ENCODE measurements around the gene SMIM45.

SMIM45 gene

GRCh38 chr22:41963453-41964111 is 11.6 kb downstream of the SMIM45 start:
- no peak for DNase-seq
- in situ Hi-C loops (cut with MboI; ENCODE audit: low pct_unique_long_range_greater_than_20kb, low sequenced_read_pairs) = no loop called here

DNA sequence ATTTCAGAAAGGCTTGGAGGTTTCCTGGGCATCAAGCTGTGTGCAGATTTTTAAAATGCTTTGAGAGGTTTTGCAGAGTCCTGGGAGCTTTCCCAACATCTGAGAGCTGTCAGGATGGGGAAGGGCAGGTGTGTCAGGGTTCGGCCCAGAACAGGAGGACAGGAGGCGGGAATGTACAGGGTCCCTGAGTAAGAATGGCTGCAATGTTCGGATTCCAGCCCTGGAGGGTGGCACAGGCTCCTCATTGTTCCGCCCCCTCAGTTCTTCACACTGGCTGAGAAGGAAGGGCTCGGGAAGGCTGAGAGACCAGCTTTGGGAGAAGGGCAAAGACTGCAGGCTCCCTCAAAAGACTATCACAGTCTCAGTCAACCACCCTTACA is 12.2 kb downstream of the SMIM45 start:
- in situ Hi-C loops (cut with MboI; ENCODE audit: low pct_unique_long_range_greater_than_20kb, low sequenced_read_pairs) = no loop called here
- no peak for DNase-seq

DNA sequence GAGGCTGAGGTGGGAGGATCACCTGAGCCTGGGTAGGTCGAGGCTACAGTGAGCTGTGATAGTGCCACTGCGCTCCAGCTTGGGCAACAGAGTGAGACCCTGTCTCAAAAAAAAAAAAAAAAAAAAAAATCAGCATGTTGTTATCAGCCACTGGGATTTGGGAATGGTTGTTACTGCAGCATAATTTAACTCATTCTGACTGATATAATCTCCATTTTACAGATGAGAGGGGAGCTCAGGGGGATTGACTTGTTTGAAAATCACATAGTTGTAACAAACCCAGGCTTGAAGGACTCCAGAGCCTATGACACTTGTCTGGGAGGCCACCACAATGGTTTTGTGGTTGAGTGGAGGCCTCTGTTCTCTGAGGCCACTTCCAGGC is 14.3 kb downstream of the SMIM45 start:
- no peak for DNase-seq
- in situ Hi-C loops (cut with MboI; ENCODE audit: low pct_unique_long_range_greater_than_20kb, low sequenced_read_pairs) = no loop called here

- in situ Hi-C loops (cut with MboI; ENCODE audit: low pct_unique_long_range_greater_than_20kb, low sequenced_read_pairs) = no loop called here
- DNase-seq = peak; percentile 72
Measured at GRCh38 chr22:41966607-41967240, 14.8 kb downstream of the SMIM45 start.

- DNase-seq = no peak
- in situ Hi-C loops (cut with MboI; ENCODE audit: low pct_unique_long_range_greater_than_20kb, low sequenced_read_pairs) = no loop called here
Measured at GRCh38 chr22:41968601-41969000, 16.7 kb downstream of the SMIM45 start.

- DNase-seq = no peak
- in situ Hi-C loops (cut with MboI; ENCODE audit: low pct_unique_long_range_greater_than_20kb, low sequenced_read_pairs) = no loop called here
Measured at GRCh38 chr22:41969110-41969646, 17.2 kb downstream of the SMIM45 start, which contains the start of gene SEPTIN3. Gene SEPTIN3, plus strand, starts transcription at chr22:41969443. Its CDS starts 2,050 bp downstream, at chr22:41971493.

DNA sequence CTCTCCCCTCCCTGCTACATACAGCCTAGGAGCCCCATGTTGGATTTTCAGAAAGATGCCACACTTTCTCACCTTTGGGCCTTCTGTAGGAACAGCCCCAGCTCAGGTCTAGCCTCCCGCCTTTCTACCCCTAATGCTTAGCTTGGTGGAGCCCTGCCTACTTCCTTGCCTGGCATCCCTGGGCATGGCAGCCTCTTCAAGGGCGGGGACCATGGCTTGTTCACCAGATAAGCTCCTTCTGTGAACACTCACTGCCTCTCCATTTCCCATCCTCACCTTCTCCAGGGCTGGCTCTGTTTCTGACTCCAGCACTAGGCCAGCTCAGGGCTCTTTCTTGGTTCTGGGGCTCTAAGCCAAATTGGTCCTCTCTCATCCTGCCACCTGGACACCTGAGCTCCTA is 18.7 kb downstream of the SMIM45 start:
- no peak for DNase-seq
- in situ Hi-C loops (cut with MboI; ENCODE audit: low pct_unique_long_range_greater_than_20kb, low sequenced_read_pairs) = no loop called here

DNA sequence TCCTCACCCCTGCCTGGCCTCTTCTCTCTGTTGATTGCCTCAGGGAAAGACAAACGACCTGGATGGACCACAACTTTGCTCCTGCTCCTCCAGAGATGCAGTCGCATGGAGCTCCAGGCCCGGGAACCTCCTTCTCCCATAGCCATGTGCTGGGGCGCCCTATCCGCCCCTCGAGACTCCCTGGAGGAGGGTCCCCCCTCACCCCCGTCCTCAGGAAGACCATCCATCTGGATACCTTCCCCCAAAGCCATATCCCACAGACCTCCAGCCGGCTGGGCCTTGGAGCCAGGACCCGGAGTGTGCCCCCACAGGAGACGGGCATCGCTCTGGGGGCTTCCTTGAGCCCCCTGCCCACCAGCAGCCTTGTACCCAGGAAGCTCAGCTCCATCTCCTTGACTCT is 19.5 kb downstream of the SMIM45 start:
- DNase-seq = no peak
- in situ Hi-C loops (cut with MboI; ENCODE audit: low pct_unique_long_range_greater_than_20kb, low sequenced_read_pairs) = no loop called here

DNA sequence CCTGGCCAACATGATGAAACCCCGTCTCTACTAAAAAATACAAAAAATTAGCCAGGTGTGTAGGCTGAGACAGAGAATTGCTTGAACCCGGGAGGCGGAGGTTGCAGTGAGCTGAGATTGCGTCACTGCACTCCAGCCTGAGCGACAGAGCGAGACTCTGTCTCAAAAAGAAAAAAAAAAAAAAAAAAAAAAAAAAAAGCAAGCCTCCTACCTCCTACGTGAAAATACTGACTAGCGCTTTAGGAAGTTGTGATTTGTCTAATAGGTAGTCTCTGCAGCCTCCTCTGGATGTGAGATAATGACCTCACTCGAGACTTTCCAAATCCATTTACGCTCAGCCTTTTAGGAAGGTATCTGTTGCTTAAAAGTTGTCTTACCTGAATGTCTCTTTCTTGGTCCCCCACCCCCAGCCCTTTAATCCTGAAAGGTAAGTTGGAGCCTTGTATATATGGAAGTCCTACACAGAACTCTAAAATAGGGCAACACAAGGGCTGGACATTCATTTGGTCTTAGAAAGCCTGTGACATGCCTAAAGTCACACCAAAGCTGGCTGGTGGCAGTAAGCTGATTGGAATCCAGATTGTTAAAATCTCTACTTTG is 22.8 kb downstream of the SMIM45 start:
- no peak for DNase-seq
- in situ Hi-C loops (cut with MboI; ENCODE audit: low pct_unique_long_range_greater_than_20kb, low sequenced_read_pairs) = no loop called here

- in situ Hi-C loops (cut with MboI; ENCODE audit: low pct_unique_long_range_greater_than_20kb, low sequenced_read_pairs) = no loop called here
- no peak for DNase-seq
Measured at GRCh38 chr22:41975299-41976069, 23.5 kb downstream of the SMIM45 start.

DNA sequence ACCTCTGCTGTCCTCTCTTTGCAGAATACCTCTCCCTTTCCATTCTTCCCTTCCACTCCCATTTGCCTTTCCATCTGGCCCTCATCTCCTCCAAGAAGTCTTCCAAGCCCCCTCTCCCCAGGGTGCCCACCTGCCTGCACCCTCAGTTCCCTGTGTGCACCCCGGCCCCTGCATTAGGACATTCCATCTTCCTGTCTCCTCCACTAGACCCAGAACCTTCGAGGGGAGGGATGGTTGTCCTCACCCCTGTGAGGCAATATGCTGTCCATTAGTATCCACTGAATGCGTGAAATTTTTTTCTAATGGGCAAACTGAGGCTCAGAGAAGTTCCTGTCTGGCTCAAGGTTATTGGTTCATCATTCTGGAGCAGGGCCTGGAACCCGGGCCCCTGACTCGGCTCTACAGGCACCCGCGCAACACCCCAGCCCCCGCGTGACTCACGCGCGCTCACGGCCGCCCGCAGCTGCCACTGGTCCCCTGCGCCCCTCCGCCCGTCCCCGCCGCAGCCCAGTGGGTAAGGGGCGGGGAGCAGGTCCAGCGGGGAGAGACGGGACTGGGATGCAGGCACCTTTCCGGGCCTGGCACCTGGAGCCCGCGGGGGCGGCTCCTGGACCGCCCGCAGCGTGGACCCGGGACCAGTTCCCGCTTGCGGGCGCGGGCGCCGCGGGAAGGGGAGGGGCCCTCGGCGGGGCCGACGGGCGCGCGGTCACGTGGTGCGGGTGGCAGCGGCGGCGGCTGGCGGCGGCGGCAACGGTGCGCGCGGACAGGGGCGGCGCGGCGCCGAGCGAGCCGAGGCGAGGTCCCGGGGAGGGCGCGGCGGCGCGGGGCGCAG is 24.3 kb downstream of the SMIM45 start:
- no peak for DNase-seq
- in situ Hi-C loops (cut with MboI; ENCODE audit: low pct_unique_long_range_greater_than_20kb, low sequenced_read_pairs) = no loop called here

GRCh38 chr22:41976961-41977566 is 25.1 kb downstream of the SMIM45 start:
- in situ Hi-C loops (cut with MboI; ENCODE audit: low pct_unique_long_range_greater_than_20kb, low sequenced_read_pairs) = no loop called here
- DNase-seq = no peak

GRCh38 chr22:41978732-41979131 is 26.8 kb downstream of the SMIM45 start:
- DNase-seq = no peak
- in situ Hi-C loops (cut with MboI; ENCODE audit: low pct_unique_long_range_greater_than_20kb, low sequenced_read_pairs) = no loop called here

GRCh38 chr22:41979423-41980250 is 27.7 kb downstream of the SMIM45 start:
- no peak for DNase-seq

GRCh38 chr22:41982865-41983264 is 30.9 kb downstream of the SMIM45 start:
- in situ Hi-C loops (cut with MboI; ENCODE audit: low pct_unique_long_range_greater_than_20kb, low sequenced_read_pairs) = no loop called here
- DNase-seq = no peak

More at GRCh38 chr22:41979423-41980250, 27.7 kb downstream of the SMIM45 start:
- in situ Hi-C loops (cut with MboI; ENCODE audit: low pct_unique_long_range_greater_than_20kb, low sequenced_read_pairs) = no loop called here

- no peak for DNase-seq
- in situ Hi-C loops (cut with MboI; ENCODE audit: low pct_unique_long_range_greater_than_20kb, low sequenced_read_pairs) = no loop called here
Measured at GRCh38 chr22:41983513-41984405, 31.8 kb downstream of the SMIM45 start.

GRCh38 chr22:41987276-41987675 is 35.3 kb downstream of the SMIM45 start:
- in situ Hi-C loops (cut with MboI; ENCODE audit: low pct_unique_long_range_greater_than_20kb, low sequenced_read_pairs) = no loop called here
- no peak for DNase-seq

All from KBM-7 (cell line).